ENCODE results near the gene ETFA. TPM values are rescaled to one million over a fixed set of nuclear protein-coding genes. Genes with fewer than 3 reads are reported as not detected.

ETFA gene
- total RNA-seq, 1 experiment from 2014 or later: 157 TPM

GRCh38 chr15:76217029-76217881 lies 94.0 kb downstream of the ETFA start:
- in situ Hi-C loops (cut with HindIII; ENCODE audit: low pct_unique_long_range_greater_than_20kb, low sequenced_read_pairs): no loop called here
- no peak for DNase-seq (ENCODE audit: low read depth, low spot score)

- no peak for DNase-seq (ENCODE audit: low read depth, low spot score)
Observed at GRCh38 chr15:76215634-76216033, 95.6 kb downstream of the ETFA start.

GRCh38 chr15:76209942-76210341 lies 101.3 kb downstream of the ETFA start:
- in situ Hi-C loops (cut with HindIII; ENCODE audit: low pct_unique_long_range_greater_than_20kb, low sequenced_read_pairs): no loop called here
- no peak for DNase-seq (ENCODE audit: low read depth, low spot score)

More at GRCh38 chr15:76215634-76216033, 95.6 kb downstream of the ETFA start:
- in situ Hi-C loops (cut with HindIII; ENCODE audit: low pct_unique_long_range_greater_than_20kb, low sequenced_read_pairs): no loop called here

GRCh38 chr15:76209523-76209922 lies 101.7 kb downstream of the ETFA start:
- in situ Hi-C loops (cut with HindIII; ENCODE audit: low pct_unique_long_range_greater_than_20kb, low sequenced_read_pairs): no loop called here
- DNase-seq (ENCODE audit: low read depth, low spot score): no peak

- no peak for DNase-seq (ENCODE audit: low read depth, low spot score)
- in situ Hi-C loops (cut with HindIII; ENCODE audit: low pct_unique_long_range_greater_than_20kb, low sequenced_read_pairs): no loop called here
Observed at GRCh38 chr15:76208786-76209424, 102.4 kb downstream of the ETFA start.

GRCh38 chr15:76208084-76208785 lies 103.0 kb downstream of the ETFA start:
- DNase-seq (ENCODE audit: low read depth, low spot score): no peak
- in situ Hi-C loops (cut with HindIII; ENCODE audit: low pct_unique_long_range_greater_than_20kb, low sequenced_read_pairs): no loop called here

- in situ Hi-C loops (cut with HindIII; ENCODE audit: low pct_unique_long_range_greater_than_20kb, low sequenced_read_pairs): no loop called here
- DNase-seq (ENCODE audit: low read depth, low spot score): peak; percentile 26
Observed at GRCh38 chr15:76206325-76206976, 104.8 kb downstream of the ETFA start.

- in situ Hi-C loops (cut with HindIII; ENCODE audit: low pct_unique_long_range_greater_than_20kb, low sequenced_read_pairs): no loop called here
- no peak for DNase-seq (ENCODE audit: low read depth, low spot score)
Observed at GRCh38 chr15:76204916-76205460, 106.3 kb downstream of the ETFA start.

GRCh38 chr15:76204109-76204845 lies 107.0 kb downstream of the ETFA start:
- no peak for DNase-seq (ENCODE audit: low read depth, low spot score)
- in situ Hi-C loops (cut with HindIII; ENCODE audit: low pct_unique_long_range_greater_than_20kb, low sequenced_read_pairs): no loop called here

- no peak for DNase-seq (ENCODE audit: low read depth, low spot score)
Observed at GRCh38 chr15:76203346-76204108, 107.7 kb downstream of the ETFA start.

GRCh38 chr15:76201536-76202255 lies 109.6 kb downstream of the ETFA start:
- no peak for DNase-seq (ENCODE audit: low read depth, low spot score)
- in situ Hi-C loops (cut with HindIII; ENCODE audit: low pct_unique_long_range_greater_than_20kb, low sequenced_read_pairs): no loop called here

More at GRCh38 chr15:76203346-76204108, 107.7 kb downstream of the ETFA start:
- in situ Hi-C loops (cut with HindIII; ENCODE audit: low pct_unique_long_range_greater_than_20kb, low sequenced_read_pairs): no loop called here

GRCh38 chr15:76200641-76201105 lies 110.6 kb downstream of the ETFA start:
- DNase-seq (ENCODE audit: low read depth, low spot score): no peak
- in situ Hi-C loops (cut with HindIII; ENCODE audit: low pct_unique_long_range_greater_than_20kb, low sequenced_read_pairs): no loop called here

- in situ Hi-C loops (cut with HindIII; ENCODE audit: low pct_unique_long_range_greater_than_20kb, low sequenced_read_pairs): no loop called here
- no peak for DNase-seq (ENCODE audit: low read depth, low spot score)
Observed at GRCh38 chr15:76200083-76200465, 111.2 kb downstream of the ETFA start.

GRCh38 chr15:76199106-76200082 lies 111.9 kb downstream of the ETFA start:
- in situ Hi-C loops (cut with HindIII; ENCODE audit: low pct_unique_long_range_greater_than_20kb, low sequenced_read_pairs): no loop called here
- no peak for DNase-seq (ENCODE audit: low read depth, low spot score)

Measured in SK-MEL-5 (cell line).